BE2C (cell line): ENCODE measurements around the gene RPL18.

Source experiments
- DNase-seq: peaks from one replicate; pipeline ENCODE4 v3.0.0-alpha.2; 2020
- H3K27me3 ChIP-seq: fragments of 250-450 bp; sonication (Bioruptor Pico); 2 replicates; pipeline ENCODE4 v1.5.1; 2020; ENCODE audit warnings: mild to moderate bottlenecking
- H3K36me3 ChIP-seq: fragments of 250-450 bp; sonication (Bioruptor Pico); 2 replicates; pipeline ENCODE4 v1.5.1; 2020; ENCODE audit warnings: mild to moderate bottlenecking
- H3K4me1 ChIP-seq: fragments of 250-450 bp; sonication (Bioruptor Pico); 2 replicates; pipeline ENCODE4 v1.5.1; 2020
- H3K4me3 ChIP-seq: 2 replicates; pipeline ENCODE4 v1.5.1; 2011; ENCODE audit warnings: low read depth, low read length
- H3K9me3 ChIP-seq: fragments of 250-450 bp; sonication (Bioruptor Pico); 2 replicates; pipeline ENCODE4 v1.5.1; 2020
- CTCF ChIP-seq: IDR thresholded peaks from 2 replicates; pipeline ENCODE4 v1.5.1; 2012; ENCODE audit warnings: mild to moderate bottlenecking, low read depth, low read length

The RPL18 gene

GRCh38 chr19:48635966-48636858, 17.2 kb upstream of the RPL18 start:
- peak overlapping the region; percentile 65 for H3K4me3 ChIP-seq
- H3K4me1 ChIP-seq, result peaks cover 22% of the 10 kb centered on the region
- no peaks in the 10 kb centered on the region for H3K27me3 ChIP-seq
- DNase-seq, result no peak
- H3K36me3 ChIP-seq, result no peaks in the 10 kb centered on the region
- H3K9me3 ChIP-seq, result no peaks in the 10 kb centered on the region
- no peak for TF ChIP-seq CTCF

- Histone ChIP-seq H3K4me1 (peaks cover 24% of the 10 kb centered on the region), H3K27me3 (no peaks in the 10 kb centered on the region), H3K4me3 (peak overlapping the region; percentile 65), H3K36me3 (no peaks in the 10 kb centered on the region), H3K9me3 (no peaks in the 10 kb centered on the region)
- no peak for TF ChIP-seq CTCF
- peak; percentile 79 for DNase-seq
Measured at GRCh38 chr19:48635263-48635965, 16.4 kb upstream of the RPL18 start.

GRCh38 chr19:48634424-48635262, 15.7 kb upstream of the RPL18 start:
- Histone ChIP-seq H3K4me1 (peaks cover 27% of the 10 kb centered on the region), H3K27me3 (no peaks in the 10 kb centered on the region), H3K9me3 (no peaks in the 10 kb centered on the region), H3K36me3 (no peaks in the 10 kb centered on the region), H3K4me3 (peak overlapping the region; percentile 45)
- no peak for TF ChIP-seq CTCF
- peak; percentile 96 for DNase-seq

GRCh38 chr19:48634036-48634342, 15.0 kb upstream of the RPL18 start:
- DNase-seq, result no peak
- no peaks in the 10 kb centered on the region for H3K36me3 ChIP-seq
- no peak for TF ChIP-seq CTCF
- H3K4me3 ChIP-seq, result peak overlapping the region; percentile 45
- peaks cover 27% of the 10 kb centered on the region for H3K4me1 ChIP-seq
- no peaks in the 10 kb centered on the region for H3K27me3 ChIP-seq
- H3K9me3 ChIP-seq, result no peaks in the 10 kb centered on the region

GRCh38 chr19:48633148-48634035, 14.4 kb upstream of the RPL18 start:
- peaks cover 23% of the 10 kb centered on the region for H3K4me1 ChIP-seq
- no peak for TF ChIP-seq CTCF
- DNase-seq, result no peak

More at GRCh38 chr19:48633148-48634035, 14.4 kb upstream of the RPL18 start:
- H3K4me3 ChIP-seq, result peak overlapping the region; percentile 45; the same call in 1 of the 2 replicates
- no peaks in the 10 kb centered on the region for H3K9me3 ChIP-seq
- H3K36me3 ChIP-seq, result no peaks in the 10 kb centered on the region
- H3K27me3 ChIP-seq, result no peaks in the 10 kb centered on the region
